NCI-H2196 (cell line): ENCODE data around the gene PTPRT.
"Not testable (repeated sequence)": the region's sequence is repeated elsewhere in the genome, so short reads cannot be mapped to it uniquely, and the experiment has no call there.

ENCODE experiments used
- DNase-seq: peaks from one replicate; lab custom pipeline; 2025; ENCODE audit not compliant: unreplicated experiment; lab: John Stamatoyannopoulos, UW

The PTPRT gene

GRCh38 chr20:42920776-42921175, 268.9 kb downstream of the PTPRT start:
- no peak for DNase-seq

GRCh38 chr20:42919316-42919715, 270.4 kb downstream of the PTPRT start:
- DNase-seq = no peak

- DNase-seq = no peak
Measured at GRCh38 chr20:42915081-42915480, 274.6 kb downstream of the PTPRT start.

DNA sequence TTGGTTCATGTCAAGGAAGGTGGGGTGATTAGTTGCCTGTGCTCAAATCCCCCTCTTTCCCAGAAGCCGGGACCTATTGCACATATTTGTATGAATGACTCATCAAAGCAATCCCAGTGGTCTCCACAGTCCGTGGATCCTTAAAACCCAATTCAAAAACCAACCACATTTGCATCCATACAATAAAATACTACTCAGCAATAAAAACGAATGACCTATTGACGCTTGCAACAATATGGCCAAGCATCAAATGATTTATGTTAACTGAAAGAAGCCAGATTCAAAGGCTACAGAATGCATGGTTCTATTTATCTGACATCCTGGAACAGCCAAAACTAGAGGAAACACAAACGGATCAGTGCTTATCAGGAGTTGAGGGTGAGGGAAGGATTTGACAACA, 275.4 kb downstream of the PTPRT start:
- no peak for DNase-seq

- not testable (repeated sequence) for DNase-seq
Measured at GRCh38 chr20:42910808-42911207, 278.9 kb downstream of the PTPRT start.

DNA sequence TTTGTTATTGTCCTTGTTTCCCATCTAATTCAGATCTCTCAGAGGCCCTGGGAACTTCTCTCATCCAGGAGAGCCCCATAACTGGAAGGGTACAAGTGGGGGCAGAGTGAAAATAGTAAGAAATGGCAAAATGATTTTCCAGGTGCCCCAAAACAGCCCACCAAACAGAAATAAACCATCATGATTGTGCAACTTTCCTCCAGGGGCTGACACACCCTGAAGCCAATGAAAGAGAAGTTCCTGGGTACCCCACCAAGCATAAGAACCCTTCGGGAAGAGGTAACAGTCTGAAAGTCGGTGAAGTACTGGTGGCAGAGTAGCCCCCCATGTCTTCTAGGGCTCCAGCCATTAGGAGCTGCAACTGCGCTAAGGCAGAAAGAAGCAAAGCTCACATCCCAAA, 282.0 kb downstream of the PTPRT start:
- no peak for DNase-seq

DNA sequence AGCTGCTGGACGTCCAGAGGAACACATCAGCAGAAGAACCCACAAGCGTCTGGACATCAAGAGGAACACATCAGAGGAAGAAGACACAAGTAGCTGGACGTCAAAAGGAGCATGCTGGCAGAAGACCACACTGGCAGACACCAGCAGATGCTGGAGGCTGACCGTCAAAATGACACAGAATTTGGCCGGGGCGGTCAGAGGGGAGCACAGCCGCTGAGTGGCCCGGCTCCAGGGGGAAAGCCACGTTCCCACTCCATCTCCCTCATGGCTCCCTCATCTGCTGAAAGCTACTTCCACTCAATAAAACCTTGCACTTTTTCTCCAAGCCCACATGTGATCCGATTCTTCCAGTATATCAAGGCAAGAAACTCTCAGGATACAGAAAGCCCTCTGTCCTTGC, 283.6 kb downstream of the PTPRT start:
- DNase-seq = no peak

DNA sequence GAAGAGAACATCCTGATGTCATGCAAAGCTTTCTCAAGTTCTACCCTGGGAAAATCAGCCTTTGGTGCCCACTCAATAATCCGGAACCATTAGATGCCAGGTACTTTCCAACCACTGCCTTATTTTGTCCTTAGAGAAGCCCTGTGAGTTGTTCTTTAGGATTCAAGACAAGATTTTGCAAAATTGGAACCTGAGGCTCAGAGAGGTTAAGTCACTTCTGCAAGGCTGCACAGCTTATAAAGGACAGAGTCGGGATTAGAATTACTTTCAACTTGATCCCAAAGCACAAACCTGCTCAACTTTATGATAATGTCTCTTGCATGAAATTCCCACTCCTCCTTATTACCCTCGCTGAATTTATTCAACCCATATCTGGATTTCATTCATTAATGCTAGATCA, 287.2 kb downstream of the PTPRT start:
- DNase-seq = no peak

GRCh38 chr20:42901689-42902440, 287.8 kb downstream of the PTPRT start:
- DNase-seq = no peak

- not testable (repeated sequence) for DNase-seq
Measured at GRCh38 chr20:42900764-42901163, 288.9 kb downstream of the PTPRT start.

DNA sequence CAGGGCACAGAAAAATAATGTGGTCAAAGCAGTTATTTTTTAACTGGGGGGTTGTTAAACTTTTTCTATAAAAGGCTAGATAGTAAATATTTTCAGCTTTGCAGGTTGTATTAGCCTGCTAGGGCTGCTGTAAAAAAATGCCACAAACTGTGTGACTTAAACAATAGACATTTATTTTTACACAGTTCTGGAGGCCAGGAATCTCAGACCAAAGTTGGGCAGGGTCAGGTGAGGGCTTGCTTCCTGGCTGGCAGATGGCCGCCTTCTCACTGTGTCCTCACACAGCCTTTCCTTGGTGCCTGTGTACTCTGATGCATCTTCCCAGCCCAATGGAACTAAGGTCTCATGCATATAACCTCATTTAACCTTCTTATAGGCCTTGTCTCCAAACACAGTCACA, 294.7 kb downstream of the PTPRT start:
- DNase-seq = no peak

DNA sequence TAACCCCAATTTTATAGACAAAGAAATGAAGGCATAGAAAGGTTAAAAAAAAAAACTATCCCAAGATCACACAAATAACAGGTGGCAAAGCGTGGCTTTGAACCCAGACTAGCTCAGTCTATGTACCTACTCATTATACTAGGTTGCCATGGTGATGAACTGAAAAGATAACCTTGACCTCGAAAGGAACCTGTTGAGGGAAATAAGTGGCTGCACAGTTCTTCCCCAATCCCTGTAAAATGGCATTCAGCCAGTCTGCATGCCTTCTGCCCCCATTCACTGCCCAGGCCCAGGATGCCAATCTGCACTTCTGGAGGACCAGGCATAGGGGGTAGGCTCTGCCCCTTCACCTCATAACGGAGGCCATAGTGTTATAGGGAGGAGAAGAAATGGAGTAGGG, 295.2 kb downstream of the PTPRT start:
- DNase-seq = no peak

DNA sequence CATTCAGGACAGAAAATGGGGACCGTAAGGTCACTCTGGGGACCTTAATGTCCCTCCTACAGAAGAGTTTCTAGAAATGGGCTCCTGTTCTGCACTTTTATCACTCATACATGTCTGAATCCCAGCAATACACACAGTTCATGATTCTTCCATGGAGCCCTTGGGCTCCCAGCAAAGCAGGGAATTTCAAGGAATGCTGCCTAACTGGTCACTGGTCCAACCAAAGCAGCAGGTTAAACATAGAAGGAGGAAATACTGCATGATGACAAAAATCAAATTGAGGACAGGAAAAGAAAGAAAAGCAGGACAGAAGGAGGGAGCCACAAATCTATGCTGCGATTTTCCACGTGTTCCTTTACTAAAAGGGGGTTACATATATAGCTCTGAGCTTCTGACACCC, 300.2 kb downstream of the PTPRT start:
- no peak for DNase-seq

DNA sequence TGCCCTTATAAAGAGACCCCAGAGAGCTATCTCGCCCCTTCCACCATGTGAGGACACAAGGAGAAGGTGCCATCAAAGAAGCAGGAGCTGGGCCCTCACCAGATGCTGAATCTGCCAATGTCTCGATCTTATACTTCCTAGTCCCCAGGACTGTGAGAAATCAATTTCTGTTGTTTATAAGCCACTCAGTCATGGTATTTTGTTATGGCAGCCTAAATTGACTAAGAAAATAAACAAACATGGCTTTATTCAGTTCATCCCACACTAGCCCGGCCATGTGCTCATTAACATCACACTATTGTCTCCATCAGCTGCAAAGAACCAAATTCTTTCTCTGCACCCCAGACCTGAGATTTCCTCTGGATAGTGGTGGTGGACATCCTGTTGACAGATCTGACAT, 302.4 kb downstream of the PTPRT start:
- DNase-seq = no peak

- no peak for DNase-seq
Measured at GRCh38 chr20:42886801-42887200, 302.9 kb downstream of the PTPRT start.

- DNase-seq = no peak
Measured at GRCh38 chr20:42886046-42886445, 303.7 kb downstream of the PTPRT start.

GRCh38 chr20:42875581-42875980, 314.1 kb downstream of the PTPRT start:
- DNase-seq = no peak

DNA sequence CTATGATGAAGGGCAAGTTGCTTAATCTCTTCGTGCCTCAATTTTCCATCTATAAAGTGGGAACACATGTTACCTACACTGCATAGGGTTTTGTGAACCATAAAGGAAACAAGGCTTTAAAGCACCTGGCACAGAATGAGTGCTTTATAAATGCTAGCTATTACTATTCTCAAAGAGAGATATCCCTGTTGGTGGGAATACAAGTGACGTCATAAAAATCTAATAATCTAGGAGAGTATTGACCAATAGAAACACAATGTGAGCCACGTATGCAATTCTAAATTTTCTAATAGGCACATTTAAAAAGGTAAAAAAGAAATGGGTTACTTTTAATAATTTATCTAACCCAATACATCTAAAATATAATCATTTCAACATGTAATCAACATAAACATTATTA, 316.4 kb downstream of the PTPRT start:
- DNase-seq = no peak

- DNase-seq = no peak
Measured at GRCh38 chr20:42864116-42864515, 325.6 kb downstream of the PTPRT start.

DNA sequence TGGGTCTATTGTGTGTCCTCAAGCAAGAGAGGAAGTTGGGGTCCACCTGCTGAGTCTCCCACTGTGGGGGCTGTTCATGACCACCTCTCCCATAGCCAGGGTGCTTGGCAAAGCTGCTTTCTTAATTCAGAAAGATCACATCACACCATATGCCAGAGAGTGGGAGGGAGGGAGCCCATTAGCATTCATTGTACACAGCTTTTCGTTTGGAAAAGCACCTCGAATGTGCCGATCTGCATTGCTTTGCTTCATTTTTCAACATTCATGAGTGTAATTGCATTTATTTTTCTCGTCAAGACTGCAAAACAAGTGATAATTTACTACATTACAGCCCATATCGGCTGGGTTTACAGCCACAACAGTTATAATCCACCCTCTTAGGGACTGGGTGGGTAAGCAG, 327.3 kb downstream of the PTPRT start:
- no peak for DNase-seq

DNA sequence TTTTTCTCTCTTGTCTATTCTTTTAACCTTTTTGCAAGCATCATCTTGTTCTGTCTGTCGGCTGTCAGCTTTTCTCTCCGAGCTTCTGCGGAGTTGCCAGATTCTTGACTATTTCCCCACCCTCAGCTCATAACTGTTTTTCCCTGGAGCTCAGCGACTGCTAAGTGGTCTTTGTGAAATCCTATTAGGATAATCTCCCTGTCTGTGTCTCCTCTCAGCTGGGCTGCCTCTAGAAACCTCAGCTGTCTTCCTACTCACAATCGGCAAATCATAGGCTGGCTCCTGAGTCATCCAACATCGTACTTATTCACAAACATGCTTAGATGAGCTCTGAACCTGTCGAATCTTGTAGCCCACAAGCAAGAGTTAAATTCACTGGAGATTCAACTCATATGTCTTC, 332.3 kb downstream of the PTPRT start:
- no peak for DNase-seq

DNA sequence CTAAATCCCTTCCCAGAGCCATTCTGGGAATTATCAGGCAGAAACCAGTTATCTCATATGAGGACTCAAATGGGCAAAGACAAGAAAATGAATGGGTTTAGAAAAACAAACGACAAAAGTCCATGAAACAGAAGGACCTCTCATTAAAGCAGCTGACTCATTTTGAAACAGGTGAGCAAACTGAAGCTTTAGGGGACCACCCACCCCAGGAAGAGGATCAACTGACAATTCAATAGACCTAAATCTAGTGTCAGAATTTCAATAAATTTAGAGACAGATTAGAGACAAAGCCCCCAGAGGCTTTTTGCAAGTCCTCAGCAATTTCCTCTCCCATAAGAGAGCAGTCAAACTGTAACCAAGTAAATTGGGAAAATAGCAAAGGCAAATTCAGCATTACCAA, 333.8 kb downstream of the PTPRT start:
- DNase-seq = no peak

DNA sequence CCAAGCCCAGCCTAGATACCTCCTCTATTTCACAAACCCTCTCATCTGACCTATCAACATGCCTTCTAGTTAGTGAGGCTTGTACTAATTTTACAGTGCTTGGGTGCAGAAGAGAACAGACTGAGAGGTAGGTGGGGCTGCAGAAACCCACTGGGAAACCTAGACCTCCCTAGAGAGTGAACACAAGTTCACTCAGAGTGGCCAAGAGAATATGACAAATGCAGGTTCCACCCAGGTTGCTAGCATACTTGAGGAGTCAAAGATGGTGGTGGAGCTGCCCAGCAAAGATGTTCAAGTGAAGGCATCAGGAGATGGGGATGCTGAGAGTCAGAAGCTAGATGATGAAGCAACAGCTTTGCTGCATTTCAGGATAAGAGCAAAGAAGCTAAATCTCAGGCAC, 337.0 kb downstream of the PTPRT start:
- no peak for DNase-seq
